ENCODE measurements around the gene KLK12.

KLK12 gene

DNA sequence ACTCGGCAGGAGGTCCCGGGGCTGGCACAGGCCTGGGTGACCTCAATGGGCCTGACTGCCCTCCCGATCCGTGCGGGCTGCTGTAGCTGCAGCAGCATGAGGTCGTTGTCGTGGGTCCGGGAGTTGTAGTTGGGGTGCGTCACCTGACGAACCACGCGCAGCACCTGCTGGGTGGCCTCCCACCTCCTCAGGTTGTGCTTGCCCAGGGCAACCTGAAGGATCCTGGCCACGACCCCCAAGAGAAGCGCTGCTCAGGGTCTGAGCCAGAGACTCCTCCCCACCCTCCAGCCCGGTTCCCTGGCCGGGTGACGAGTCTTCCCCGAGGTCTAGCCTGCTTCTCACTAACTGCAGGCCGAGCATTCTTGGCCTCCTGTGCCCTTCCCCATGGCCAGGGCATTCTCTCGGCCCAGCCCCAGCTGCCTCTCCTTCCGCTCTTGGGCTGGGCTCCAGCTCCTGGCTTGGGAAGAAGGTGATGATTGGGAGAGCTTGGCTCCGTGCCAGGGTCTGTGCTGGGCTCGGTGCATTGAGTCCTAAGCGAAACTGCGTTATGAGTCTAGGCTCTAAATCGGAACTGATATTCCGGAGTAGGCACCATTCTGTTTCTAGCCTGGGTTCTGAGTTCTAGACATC is 44.8 kb upstream of the KLK12 start:
- Mint-ChIP-seq H3K4me3 (no peak overlapping the region), H3K4me1 (no peaks in the 10 kb centered on the region), H3K9me3 (no peaks in the 10 kb centered on the region), H3K36me3 (ENCODE audit: low read depth) (no peaks in the 10 kb centered on the region), H3K27ac (no peak overlapping the region), H3K27me3 (ENCODE audit: low read depth) (peaks cover 31% of the 10 kb centered on the region)
- no peak for TF ChIP-seq CTCF (IDR thresholded peaks at IDR 0.05; ENCODE audit: unreplicated experiment in 3 of 3)

- Mint-ChIP-seq H3K4me3 (no peak overlapping the region), H3K27ac (no peak overlapping the region), H3K9me3 (peaks cover 6% of the 10 kb centered on the region), H3K27me3 (ENCODE audit: low read depth) (peaks cover 27% of the 10 kb centered on the region), H3K36me3 (ENCODE audit: low read depth) (no peaks in the 10 kb centered on the region), H3K4me1 (no peaks in the 10 kb centered on the region)
- no peak for TF ChIP-seq CTCF (IDR thresholded peaks at IDR 0.05; ENCODE audit: unreplicated experiment in 3 of 3)
These were observed 43.9 kb upstream of the KLK12 start for GRCh38 chr19:51078731-51079130.

DNA sequence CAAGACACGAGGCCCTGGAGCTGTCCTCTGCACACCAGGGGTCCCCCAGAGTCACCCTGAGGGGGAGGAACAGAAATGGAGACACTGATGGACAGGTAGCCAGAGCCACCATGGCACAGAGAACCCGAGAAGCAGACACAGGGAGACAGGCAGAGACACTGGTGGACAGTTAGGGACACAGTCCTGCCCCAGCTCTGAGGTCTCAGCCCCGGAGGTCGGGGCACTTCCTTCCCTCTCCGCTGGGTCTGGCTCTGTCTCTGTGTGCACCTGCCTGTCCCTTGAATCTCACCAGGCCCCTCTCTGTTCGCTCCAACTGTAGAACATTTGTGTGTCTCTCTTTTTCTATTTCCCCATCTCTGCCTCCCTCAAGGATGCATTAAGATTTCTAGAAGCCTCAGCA is 43.3 kb upstream of the KLK12 start:
- no peaks in the 10 kb centered on the region for H3K4me1 Mint-ChIP-seq
- peaks cover 6% of the 10 kb centered on the region for H3K9me3 Mint-ChIP-seq
- H3K36me3 Mint-ChIP-seq (ENCODE audit: low read depth), result no peaks in the 10 kb centered on the region
- H3K27me3 Mint-ChIP-seq (ENCODE audit: low read depth), result peaks cover 21% of the 10 kb centered on the region
- H3K27ac Mint-ChIP-seq, result no peak overlapping the region
- no peak overlapping the region for H3K4me3 Mint-ChIP-seq
- TF ChIP-seq CTCF (IDR thresholded peaks at IDR 0.05; ENCODE audit: unreplicated experiment in 3 of 3), result no peak

DNA sequence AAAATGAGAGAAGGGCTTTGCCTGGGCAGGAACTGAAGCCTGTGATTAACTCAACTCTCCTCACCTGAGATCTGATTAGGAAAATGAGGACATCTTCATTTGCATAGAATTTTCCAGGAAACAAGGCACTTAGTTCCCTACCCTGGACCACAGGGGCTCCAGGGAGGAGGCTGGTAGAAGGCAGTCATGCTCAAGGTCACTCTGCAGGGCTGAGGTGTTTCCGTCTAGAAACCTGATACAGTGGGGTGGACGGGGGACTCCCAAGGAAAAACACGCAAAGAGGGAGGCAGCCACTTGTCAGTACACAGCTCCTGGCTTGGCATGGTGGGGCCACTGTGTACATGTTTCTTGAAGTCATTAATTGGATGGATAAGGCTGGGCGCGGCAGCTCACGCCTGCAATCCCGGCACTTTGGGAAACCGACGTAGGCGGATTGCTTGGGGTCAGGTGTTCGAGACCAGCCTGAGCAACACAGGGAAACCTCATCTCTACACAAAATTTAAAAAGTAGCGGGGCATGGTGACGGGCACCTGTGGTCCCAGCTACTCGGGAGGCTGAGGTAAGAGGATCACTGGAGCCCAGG is 41.9 kb upstream of the KLK12 start:
- peaks cover 10% of the 10 kb centered on the region for H3K27me3 Mint-ChIP-seq (ENCODE audit: low read depth)
- TF ChIP-seq CTCF (IDR thresholded peaks at IDR 0.05; ENCODE audit: unreplicated experiment in 3 of 3), result no peak
- H3K36me3 Mint-ChIP-seq (ENCODE audit: low read depth), result no peaks in the 10 kb centered on the region

DNA sequence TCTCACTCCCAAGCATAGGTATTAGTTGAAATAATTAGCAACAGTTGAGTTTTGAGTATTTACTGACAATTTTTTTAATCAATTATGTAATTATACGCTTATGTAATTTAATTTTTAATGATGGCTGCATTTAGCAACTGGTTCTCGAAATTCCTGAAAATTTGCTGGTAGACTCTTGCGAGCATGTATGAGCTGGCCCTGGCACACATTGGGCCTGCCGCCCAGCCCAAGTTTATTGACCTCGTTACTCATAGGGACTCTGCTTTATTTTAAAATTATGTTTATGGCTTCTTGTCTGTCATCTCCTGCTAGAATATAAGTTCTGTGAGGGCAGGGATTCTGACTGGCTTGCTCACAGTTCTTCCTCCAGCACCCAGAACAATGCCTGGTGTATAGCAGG is 41.2 kb upstream of the KLK12 start:
- Mint-ChIP-seq H3K4me1 (no peaks in the 10 kb centered on the region), H3K4me3 (no peak overlapping the region), H3K9me3 (peaks cover 6% of the 10 kb centered on the region), H3K36me3 (ENCODE audit: low read depth) (no peaks in the 10 kb centered on the region), H3K27me3 (ENCODE audit: low read depth) (peaks cover 9% of the 10 kb centered on the region), H3K27ac (no peak overlapping the region)
- no peak for TF ChIP-seq CTCF (IDR thresholded peaks at IDR 0.05; ENCODE audit: unreplicated experiment in 3 of 3)

More for the DNA sequence above, 41.9 kb upstream of the KLK12 start:
- Mint-ChIP-seq H3K4me1 (no peaks in the 10 kb centered on the region), H3K4me3 (no peak overlapping the region), H3K27ac (no peak overlapping the region), H3K9me3 (peaks cover 6% of the 10 kb centered on the region)

- H3K27me3 Mint-ChIP-seq (ENCODE audit: low read depth), result peaks cover 7% of the 10 kb centered on the region
- H3K4me3 Mint-ChIP-seq, result no peak overlapping the region
- H3K4me1 Mint-ChIP-seq, result no peaks in the 10 kb centered on the region
- peaks cover 6% of the 10 kb centered on the region for H3K9me3 Mint-ChIP-seq
- H3K36me3 Mint-ChIP-seq (ENCODE audit: low read depth), result no peaks in the 10 kb centered on the region
- TF ChIP-seq CTCF (IDR thresholded peaks at IDR 0.05; ENCODE audit: unreplicated experiment in 3 of 3), result no peak
- no peak overlapping the region for H3K27ac Mint-ChIP-seq
These were observed 36.2 kb upstream of the KLK12 start for GRCh38 chr19:51071095-51071405.
